H9 (cell line): ENCODE data around the gene TRMT112. TPM values are rescaled to one million over a fixed set of nuclear protein-coding genes. Genes with fewer than 3 reads are reported as not detected.

ENCODE experiments used
- DNase-seq: peaks from one replicate; pipeline ENCODE4 v3.0.0-alpha.2; 2017
- H2AFZ ChIP-seq: one replicate; pipeline ENCODE4 v1.6.1; 2013; ENCODE audit warnings: mild to moderate bottlenecking, low read length, control low read depth, moderate library complexity
- H2AK5ac ChIP-seq: 2 replicates; pipeline ENCODE4 v1.6.1; 2013; ENCODE audit warnings: low read length, control low read depth, mixed read lengths; ENCODE audit not compliant: insufficient read length
- H2BK120ac ChIP-seq: one replicate; pipeline ENCODE4 v1.6.1; 2013; ENCODE audit warnings: low read depth, mild to moderate bottlenecking, low read length, control low read depth, inconsistent platforms; ENCODE audit not compliant: poor library complexity, severe bottlenecking
- H2BK12ac ChIP-seq: 2 replicates; pipeline ENCODE4 v1.6.1; 2013; ENCODE audit warnings: low read length, control low read depth, mixed read lengths, low read depth; ENCODE audit not compliant: insufficient read length
- H2BK15ac ChIP-seq: 2 replicates; pipeline ENCODE4 v1.6.1; 2013; ENCODE audit warnings: low read depth, low read length, control low read depth
- H2BK20ac ChIP-seq: one replicate; pipeline ENCODE4 v1.6.1; 2013; ENCODE audit warnings: low read depth, mild to moderate bottlenecking, low read length, control low read depth, inconsistent platforms; ENCODE audit not compliant: poor library complexity, severe bottlenecking
- H2BK5ac ChIP-seq: 2 replicates; pipeline ENCODE4 v1.6.1; 2013; ENCODE audit warnings: low read length, control low read depth, mixed read lengths; ENCODE audit not compliant: insufficient read length
- H3K14ac ChIP-seq: 2 replicates; pipeline ENCODE4 v1.6.1; 2013; ENCODE audit warnings: low read length, control low read depth; ENCODE audit not compliant: insufficient read depth
- H3K18ac ChIP-seq: 2 replicates; pipeline ENCODE4 v1.6.1; 2013; ENCODE audit warnings: low read depth, mild to moderate bottlenecking, mixed read lengths, low read length, control low read depth; ENCODE audit not compliant: insufficient read length
- H3K23ac ChIP-seq: 2 replicates; pipeline ENCODE4 v1.6.1; 2013; ENCODE audit warnings: low read length, control low read depth, mixed read lengths, low read depth; ENCODE audit not compliant: insufficient read length
- H3K23me2 ChIP-seq: 2 replicates; pipeline ENCODE4 v1.6.1; 2013; ENCODE audit warnings: low read depth, mild to moderate bottlenecking, mixed read lengths, low read length, control low read depth; ENCODE audit not compliant: insufficient read length, poor library complexity, severe bottlenecking
- H3K27ac ChIP-seq: 2 replicates; pipeline ENCODE4 v1.5.1; 2013; ENCODE audit warnings: low read length, control low read depth, mixed read lengths, low read depth; ENCODE audit not compliant: insufficient read length
- H3K27me3 ChIP-seq: 2 replicates; pipeline ENCODE4 v1.6.1; 2013; ENCODE audit warnings: low read length, control low read depth, inconsistent platforms; ENCODE audit not compliant: insufficient read depth
- H3K4ac ChIP-seq: 2 replicates; pipeline ENCODE4 v1.6.1; 2013; ENCODE audit warnings: low read depth, mild to moderate bottlenecking, control low read depth, inconsistent platforms, low read length, moderate library complexity
- H3K4me1 ChIP-seq: 2 replicates; pipeline ENCODE4 v1.6.1; 2013; ENCODE audit warnings: low read length, control low read depth, inconsistent platforms; ENCODE audit not compliant: insufficient read depth
- H3K4me2 ChIP-seq: 2 replicates; pipeline ENCODE4 v1.6.1; 2013; ENCODE audit warnings: low read length, control low read depth, mixed read lengths; ENCODE audit not compliant: insufficient read length, insufficient read depth
- H3K56ac ChIP-seq: 2 replicates; pipeline ENCODE4 v1.6.1; 2013; ENCODE audit warnings: low read depth, mild to moderate bottlenecking, mixed read lengths, low read length, control low read depth; ENCODE audit not compliant: insufficient read length
- H3K79me1 ChIP-seq: 2 replicates; pipeline ENCODE4 v1.6.1; 2013; ENCODE audit warnings: low read depth, mild to moderate bottlenecking, moderate library complexity, low read length, control low read depth, inconsistent platforms; ENCODE audit not compliant: insufficient read depth, poor library complexity, severe bottlenecking
- H3K79me2 ChIP-seq: 2 replicates; pipeline ENCODE4 v1.6.1; 2013; ENCODE audit warnings: low read length, control low read depth, inconsistent platforms; ENCODE audit not compliant: insufficient read depth
- H3K9ac ChIP-seq: 2 replicates; pipeline ENCODE4 v1.6.1; 2013; ENCODE audit warnings: low read length, control low read depth, mixed read lengths; ENCODE audit not compliant: insufficient read length; ENCODE audit errors: extremely low read depth
- H3K9me3 ChIP-seq: one replicate; pipeline ENCODE4 v1.6.1; 2013; ENCODE audit warnings: low read depth, low read length, inconsistent platforms; ENCODE audit not compliant: control insufficient read depth
- H3T11ph ChIP-seq: one replicate; pipeline ENCODE4 v1.6.1; 2013; ENCODE audit warnings: mild to moderate bottlenecking, low read length, control low read depth, inconsistent platforms
- H4K20me1 ChIP-seq: one replicate; pipeline ENCODE4 v1.6.1; 2013; ENCODE audit not compliant: control insufficient read depth, insufficient read length, insufficient read depth
- H4K5ac ChIP-seq: 2 replicates; pipeline ENCODE4 v1.6.1; 2013; ENCODE audit warnings: low read depth, mild to moderate bottlenecking, mixed read lengths, low read length, control low read depth; ENCODE audit not compliant: insufficient read length
- H4K8ac ChIP-seq: replicated peaks from 2 replicates; pipeline ENCODE4 v1.6.1; 2013; ENCODE audit warnings: low read length, control low read depth, mixed read lengths, low read depth; ENCODE audit not compliant: insufficient read length
- H4K91ac ChIP-seq: 2 replicates; pipeline ENCODE4 v1.6.1; 2013; ENCODE audit warnings: low read depth, mild to moderate bottlenecking, moderate library complexity, mixed read lengths, low read length, control low read depth; ENCODE audit not compliant: insufficient read length
- H3K27ac Mint-ChIP-seq, 3 experiments: 2 replicates in 2 of 3; 3 replicates in 1 of 3; pipeline ENCODE4 v1.8.0; 2020 to 2021; ENCODE audit warnings: mixed read lengths in 3 of 3, mild to moderate bottlenecking in 1 of 3, moderate library complexity in 1 of 3
- H3K27me3 Mint-ChIP-seq: 2 replicates; pipeline ENCODE4 v1.8.0; 2021; ENCODE audit warnings: low read depth, mild to moderate bottlenecking, moderate library complexity, mixed read lengths
- H3K36me3 Mint-ChIP-seq, 3 experiments: 2 replicates in 2 of 3; 3 replicates in 1 of 3; pipeline ENCODE4 v1.8.0; 2020 to 2021; ENCODE audit warnings: low read depth in 3 of 3, mixed read lengths in 3 of 3; ENCODE audit not compliant: insufficient read depth in 1 of 3
- H3K4me1 Mint-ChIP-seq, 2 experiments: 2 replicates each; pipeline ENCODE4 v1.8.0; 2020; ENCODE audit warnings: mixed read lengths in 2 of 2
- H3K4me3 Mint-ChIP-seq, 2 experiments: 2 replicates in 1 of 2; 3 replicates in 1 of 2; pipeline ENCODE4 v1.8.0; 2020 to 2021; ENCODE audit warnings: mild to moderate bottlenecking in 2 of 2, mixed read lengths in 2 of 2, moderate library complexity in 1 of 2
- H3K9me3 Mint-ChIP-seq, 2 experiments: 2 replicates in 1 of 2; 3 replicates in 1 of 2; pipeline ENCODE4 v1.8.0; 2020; ENCODE audit warnings: mild to moderate bottlenecking in 2 of 2, mixed read lengths in 2 of 2, moderate library complexity in 1 of 2
- WGBS: extraction: QIAGEN DNeasy Blood & Tissue Kit; methylation state at CpG from one replicate; pipeline ENCODE4 v1.1.7; 2013; ENCODE audit warnings: missing lambda C conversion rate, low lambda C conversion rate, mixed read lengths; ENCODE audit not compliant: insufficient read length; ENCODE audit errors: extremely low coverage; 5-methylcytosine and 5-hydroxymethylcytosine counted together
- total RNA-seq: library from RNA; stranded (reverse); gene quantifications from 2 replicates; pipeline ENCODE4 v1.2.1, GENCODE V29; 2021
- TF ChIP-seq, protein P1 (sequence below): fragments of 200-600 bp; sonication (generic); conservative IDR thresholded peaks from 3 replicates; pipeline ENCODE4 v1.8.0; 2021; ENCODE audit warnings: antibody characterized with exemption, mild to moderate bottlenecking

The TRMT112 gene
- total RNA-seq, 1 experiment from 2014 or later = 315 TPM

DNA sequence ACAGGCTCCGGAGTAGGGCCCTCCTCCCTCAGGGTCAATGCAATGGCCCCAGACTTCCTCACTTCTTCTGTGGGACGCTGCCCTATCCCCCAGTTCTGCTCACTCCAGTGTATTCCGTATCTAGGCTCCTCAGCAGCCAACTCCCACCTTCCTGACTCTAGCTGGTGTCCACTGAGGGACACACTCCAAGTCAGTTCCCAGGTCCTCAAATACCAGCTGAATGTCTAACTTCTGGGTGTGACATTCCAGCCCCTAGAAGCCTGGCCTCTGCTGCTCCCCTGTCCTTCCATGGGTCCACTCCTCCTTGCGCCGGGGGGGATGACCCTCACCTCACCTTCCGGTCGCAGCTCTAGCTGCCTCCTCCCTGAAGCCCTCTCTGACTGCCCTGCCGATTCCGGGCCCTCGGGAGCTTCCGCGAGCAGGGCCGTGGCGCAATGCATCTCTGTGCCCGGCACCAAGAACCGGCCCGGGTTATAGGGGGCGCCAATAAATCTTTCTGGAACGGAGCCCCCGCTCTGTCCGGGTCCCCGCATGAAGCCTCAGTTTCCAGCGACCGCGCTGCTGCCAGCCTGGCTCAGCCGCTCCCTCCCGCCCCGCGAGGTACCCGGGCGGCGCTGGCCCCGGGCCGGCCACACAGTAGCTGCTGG is 48.3 kb downstream of the TRMT112 start:
- Mint-ChIP-seq H3K27ac (peak overlapping the region in 2 of 3 experiments; percentile 95 to 96; a peak in 4 of 7 replicates), H3K36me3 (peaks cover 16 to 37% (median 27%) of the 10 kb centered on the region in 3 experiments; a peak in 6 of 7 replicates), H3K4me3 (peak overlapping the region; percentile 97 to 99), H3K9me3 (no peaks in the 10 kb centered on the region), H3K4me1 (peaks cover 21 to 23% of the 10 kb centered on the region in 2 experiments), H3K27me3 (no peaks in the 10 kb centered on the region; the same call in none of the 2 replicates)
- no peaks in the 10 kb centered on the region for H3K9me3 ChIP-seq
- TF ChIP-seq, protein P1, sequence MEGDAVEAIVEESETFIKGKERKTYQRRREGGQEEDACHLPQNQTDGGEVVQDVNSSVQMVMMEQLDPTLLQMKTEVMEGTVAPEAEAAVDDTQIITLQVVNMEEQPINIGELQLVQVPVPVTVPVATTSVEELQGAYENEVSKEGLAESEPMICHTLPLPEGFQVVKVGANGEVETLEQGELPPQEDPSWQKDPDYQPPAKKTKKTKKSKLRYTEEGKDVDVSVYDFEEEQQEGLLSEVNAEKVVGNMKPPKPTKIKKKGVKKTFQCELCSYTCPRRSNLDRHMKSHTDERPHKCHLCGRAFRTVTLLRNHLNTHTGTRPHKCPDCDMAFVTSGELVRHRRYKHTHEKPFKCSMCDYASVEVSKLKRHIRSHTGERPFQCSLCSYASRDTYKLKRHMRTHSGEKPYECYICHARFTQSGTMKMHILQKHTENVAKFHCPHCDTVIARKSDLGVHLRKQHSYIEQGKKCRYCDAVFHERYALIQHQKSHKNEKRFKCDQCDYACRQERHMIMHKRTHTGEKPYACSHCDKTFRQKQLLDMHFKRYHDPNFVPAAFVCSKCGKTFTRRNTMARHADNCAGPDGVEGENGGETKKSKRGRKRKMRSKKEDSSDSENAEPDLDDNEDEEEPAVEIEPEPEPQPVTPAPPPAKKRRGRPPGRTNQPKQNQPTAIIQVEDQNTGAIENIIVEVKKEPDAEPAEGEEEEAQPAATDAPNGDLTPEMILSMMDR = no peak
- H3K23ac ChIP-seq = no peak overlapping the region
- H3K56ac ChIP-seq = no peak overlapping the region
- no peak overlapping the region for H2BK20ac ChIP-seq
- H3K14ac ChIP-seq = peak overlapping the region; percentile 32; the same call in 1 of the 2 replicates
- peaks cover 15% of the 10 kb centered on the region for H3K23me2 ChIP-seq
- H3K79me1 ChIP-seq = no peaks in the 10 kb centered on the region
- no peaks in the 10 kb centered on the region for H3K27me3 ChIP-seq
- no peak overlapping the region for H2BK5ac ChIP-seq
- no peak overlapping the region for H4K8ac ChIP-seq
- H3K27ac ChIP-seq = no peak overlapping the region
- peak overlapping the region; percentile 24 for H2BK120ac ChIP-seq
- peak overlapping the region; percentile 68 for H3K18ac ChIP-seq
- no peak overlapping the region for H3K4ac ChIP-seq
- peak overlapping the region; percentile 42 for H3K9ac ChIP-seq
- peaks cover 2% of the 10 kb centered on the region for H4K20me1 ChIP-seq
- H4K5ac ChIP-seq = no peak overlapping the region
- H2AK5ac ChIP-seq = no peak overlapping the region
- H3K4me1 ChIP-seq = no peaks in the 10 kb centered on the region
- DNase-seq = peak; percentile 80
- no peak overlapping the region for H2BK15ac ChIP-seq
- H2BK12ac ChIP-seq = no peak overlapping the region
- no peaks in the 10 kb centered on the region for H3K79me2 ChIP-seq
- no peak overlapping the region for H4K91ac ChIP-seq
- H2AFZ ChIP-seq = no peak overlapping the region
- H3K4me2 ChIP-seq = peak overlapping the region; percentile 29
- WGBS = no CpG with 5 or more reads among the region's 34 CpGs
- no peak overlapping the region for H3T11ph ChIP-seq
